NCI-H748 (cell line): Measurements from ENCODE around the gene HDAC5.
"Not testable (repeated sequence)": the region's sequence is repeated elsewhere in the genome, so short reads cannot be mapped to it uniquely, and the experiment has no call there.

ENCODE experiments used
- DNase-seq: peaks from one replicate; lab custom pipeline; 2025; ENCODE audit not compliant: unreplicated experiment; lab: John Stamatoyannopoulos, UW

Gene HDAC5

GRCh38 chr17:44111777-44112176 lies 11.7 kb downstream of the HDAC5 start:
- no peak for DNase-seq

GRCh38 chr17:44110823-44111633 lies 12.4 kb downstream of the HDAC5 start:
- DNase-seq: peak; percentile 84

DNA sequence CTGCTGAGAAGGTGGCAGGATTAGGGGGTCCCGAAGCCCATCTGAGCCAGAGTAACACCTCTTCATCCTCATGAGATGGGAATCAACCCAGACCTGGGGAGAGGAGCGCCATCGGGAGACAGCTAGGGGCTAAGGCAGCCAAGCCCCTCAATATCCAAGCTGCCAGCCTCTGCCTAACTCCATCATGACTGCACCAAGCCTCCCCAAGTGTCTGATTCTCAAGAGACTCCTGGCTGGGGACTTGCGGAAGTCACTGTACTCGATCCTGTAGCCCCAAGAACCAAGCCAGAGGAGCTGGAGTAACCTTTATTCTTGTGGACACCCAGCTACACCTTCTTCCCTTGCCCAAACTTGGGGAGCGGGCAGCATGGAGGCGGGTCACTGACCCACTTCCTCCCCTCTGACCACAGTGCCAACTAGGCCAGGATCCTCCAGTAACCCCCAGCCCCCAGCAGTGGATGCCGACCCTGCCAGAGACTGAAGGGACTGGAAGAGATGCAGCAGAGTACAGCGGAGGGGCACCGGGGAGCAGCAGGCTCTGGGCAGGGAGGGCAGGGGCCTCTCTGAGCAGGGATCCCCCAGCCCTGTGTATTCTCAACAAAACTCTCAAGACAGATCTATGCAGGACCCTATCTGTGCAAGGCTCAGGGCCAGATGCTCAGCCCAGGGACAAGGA lies 13.3 kb downstream of the HDAC5 start:
- no peak for DNase-seq

DNA sequence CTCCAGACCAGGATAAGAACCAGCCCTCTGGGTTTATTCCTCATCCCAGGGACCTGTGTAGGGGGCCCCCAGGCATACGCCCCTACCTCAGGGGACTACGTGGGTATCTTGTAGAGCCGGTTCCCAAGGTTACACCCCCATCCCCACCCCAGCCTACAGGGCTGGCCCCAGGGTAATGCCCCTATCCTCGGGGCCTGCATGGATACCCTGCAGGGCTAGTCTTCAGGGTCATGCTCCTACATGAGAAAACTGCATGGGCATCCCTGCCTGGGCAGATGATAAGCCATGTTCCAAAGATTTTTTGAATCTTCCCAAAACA lies 14.2 kb downstream of the HDAC5 start:
- DNase-seq: no peak

DNA sequence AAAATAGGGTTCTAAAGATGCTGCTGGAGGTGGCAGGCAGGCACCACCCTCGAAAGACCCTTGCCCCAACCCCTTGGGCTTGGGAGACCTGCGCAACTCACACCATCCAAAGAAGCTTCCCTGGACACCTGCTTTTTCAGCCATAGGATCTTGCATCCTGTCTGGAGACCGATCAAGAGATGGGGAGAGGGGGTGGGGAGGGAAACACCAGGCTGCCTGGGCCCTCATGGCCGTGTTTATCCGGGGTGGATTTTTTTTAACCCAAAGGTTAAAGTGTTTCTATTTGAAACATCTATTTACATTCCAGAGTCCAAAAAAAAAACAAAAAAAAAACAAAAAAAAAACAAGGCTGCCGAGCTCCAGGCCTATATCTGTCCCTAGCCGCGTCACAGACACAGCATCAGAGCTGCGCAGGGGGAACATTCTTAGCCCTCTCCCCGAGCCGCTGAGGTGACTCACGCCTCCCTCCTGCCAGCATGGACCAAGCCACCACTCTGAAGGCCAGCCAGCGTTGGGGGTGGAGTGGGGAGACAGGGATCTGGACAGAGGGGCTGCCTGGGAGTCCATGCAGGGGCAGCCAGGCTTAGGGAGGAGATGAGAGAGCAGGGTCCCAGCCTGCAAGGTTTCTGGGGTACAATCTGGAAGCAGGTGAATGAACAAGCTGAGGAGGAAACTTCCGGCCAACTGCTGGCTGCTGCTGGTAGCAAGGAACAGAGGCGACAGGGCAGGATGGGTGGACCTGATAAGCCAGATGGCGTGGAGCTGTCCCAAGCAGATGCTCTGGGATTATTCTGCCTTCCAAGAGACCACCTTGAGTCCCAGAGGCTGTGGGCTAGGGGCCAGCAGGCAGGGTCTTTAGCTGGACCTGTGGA lies 14.8 kb downstream of the HDAC5 start:
- DNase-seq: no peak

DNA sequence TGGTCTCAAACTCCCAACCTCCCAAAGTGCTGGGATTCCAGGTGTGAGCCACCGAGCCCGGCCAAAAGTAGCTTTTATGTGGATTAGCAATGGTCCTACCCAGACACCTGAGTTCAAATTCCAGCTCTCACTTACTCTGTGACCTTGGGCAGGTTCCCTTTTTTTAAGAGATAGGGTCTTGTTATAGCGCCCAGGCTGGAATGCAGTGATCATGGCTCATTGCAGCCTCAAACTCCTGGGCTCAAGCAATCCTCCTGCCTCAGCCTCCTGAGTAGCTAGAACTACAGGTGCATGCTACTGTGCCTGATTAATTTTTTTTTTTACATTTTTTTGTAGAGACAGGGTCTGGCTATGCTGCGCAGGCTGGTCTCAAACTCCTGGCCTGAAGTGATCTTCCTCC lies 16.6 kb downstream of the HDAC5 start:
- DNase-seq: no peak

GRCh38 chr17:44105941-44106340 lies 17.5 kb downstream of the HDAC5 start:
- no peak for DNase-seq

DNA sequence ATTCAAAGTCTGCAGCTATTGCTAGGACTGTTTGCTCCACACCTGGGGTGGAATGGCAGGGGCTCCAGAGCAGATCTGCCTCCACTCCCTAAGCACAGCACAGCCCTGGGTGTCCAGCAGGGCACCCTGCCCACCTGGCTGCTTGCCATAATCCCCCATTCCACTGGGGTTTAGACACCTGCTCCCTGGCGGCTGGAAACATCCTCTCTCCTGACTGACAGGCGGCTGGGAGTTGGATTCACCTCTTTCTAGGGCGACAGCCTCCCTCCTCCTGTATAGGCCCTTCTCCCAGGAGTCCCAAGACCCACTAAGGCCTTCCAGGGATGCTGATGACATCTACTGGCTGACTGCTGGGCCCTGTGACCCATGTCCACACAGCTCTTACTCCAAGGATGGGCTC lies 18.0 kb downstream of the HDAC5 start:
- peak; percentile 16 for DNase-seq

DNA sequence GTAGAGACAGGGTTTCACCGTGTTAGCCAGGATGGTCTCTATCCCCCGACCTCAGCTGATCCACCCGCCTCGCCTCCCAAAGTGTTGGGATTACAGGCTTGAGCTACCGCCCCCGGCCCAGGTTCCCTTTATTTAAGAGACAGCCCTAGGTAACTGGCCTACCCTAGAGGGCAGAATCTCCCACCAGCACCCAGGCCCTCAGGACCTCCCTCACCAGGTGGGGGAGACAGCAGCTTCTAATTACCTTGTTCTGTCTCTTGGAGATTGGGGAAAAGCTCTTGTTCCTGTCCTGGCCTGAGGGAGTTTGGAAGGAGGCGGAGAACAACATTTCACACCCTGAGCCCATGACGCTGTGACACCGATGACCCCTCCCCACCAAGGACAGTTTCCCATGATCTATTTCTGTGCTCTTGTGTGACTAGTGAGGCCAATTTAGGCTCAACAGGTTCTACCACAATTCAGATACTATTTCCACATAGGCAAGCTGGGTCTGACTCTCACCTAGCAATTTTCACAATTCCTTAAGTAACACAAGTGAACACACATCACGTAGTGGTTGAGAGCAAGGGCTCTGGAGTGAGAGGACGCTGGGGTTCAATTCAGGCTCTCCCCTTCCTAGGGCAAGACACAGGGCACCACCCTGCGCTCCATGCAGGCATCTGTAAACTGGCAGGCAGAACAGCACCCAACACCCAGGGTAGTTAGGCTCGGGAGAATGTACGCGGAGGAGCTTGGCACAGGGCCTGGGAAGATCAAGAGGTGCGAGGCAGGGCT lies 20.4 kb downstream of the HDAC5 start:
- DNase-seq: no peak

- DNase-seq: not testable (repeated sequence)
These were observed 21.6 kb downstream of the HDAC5 start for GRCh38 chr17:44101858-44102257.

DNA sequence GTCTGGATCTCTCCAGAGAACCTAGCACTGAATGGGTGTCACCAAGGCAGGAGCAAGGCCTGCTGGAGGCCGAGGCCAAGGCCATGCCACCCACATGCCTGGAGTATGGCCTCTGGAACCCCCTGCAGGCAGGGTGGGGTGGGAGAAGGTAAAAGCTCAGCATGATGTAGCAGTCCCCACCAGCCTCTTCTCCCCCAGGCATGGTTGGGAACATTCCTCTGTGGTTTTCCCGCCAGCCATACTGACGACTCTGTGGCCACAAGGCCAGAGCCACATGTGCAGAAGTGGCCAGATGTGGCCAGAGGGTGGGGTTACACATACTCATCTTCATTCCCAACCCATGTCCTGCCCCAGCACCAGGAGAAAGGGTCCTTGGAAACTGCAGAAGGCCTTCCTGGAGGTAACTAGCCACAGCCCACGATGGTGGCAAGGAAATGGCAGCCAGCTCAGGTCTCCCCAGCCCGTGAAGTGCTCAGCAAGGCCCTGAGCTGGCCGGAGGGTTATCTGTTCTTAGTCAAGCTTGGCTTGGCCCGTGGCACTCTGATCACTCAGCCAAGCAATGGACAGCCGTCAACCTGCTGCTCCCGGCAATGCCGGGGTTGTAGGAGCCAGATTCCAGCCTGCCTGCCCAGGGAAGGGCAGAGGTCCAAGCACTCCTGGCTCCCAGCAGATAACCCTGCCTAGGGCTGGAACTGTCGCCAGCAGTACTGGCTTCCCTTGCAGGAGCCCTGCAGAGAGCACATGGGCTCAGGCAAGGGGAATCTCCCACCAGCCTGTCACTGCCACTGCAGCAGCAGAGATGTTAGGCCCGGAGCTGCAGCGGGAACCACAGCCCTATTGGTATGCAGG lies 26.1 kb downstream of the HDAC5 start:
- DNase-seq: no peak

- DNase-seq: peak; percentile 92
These were observed 27.6 kb downstream of the HDAC5 start for GRCh38 chr17:44095647-44096496.

DNA sequence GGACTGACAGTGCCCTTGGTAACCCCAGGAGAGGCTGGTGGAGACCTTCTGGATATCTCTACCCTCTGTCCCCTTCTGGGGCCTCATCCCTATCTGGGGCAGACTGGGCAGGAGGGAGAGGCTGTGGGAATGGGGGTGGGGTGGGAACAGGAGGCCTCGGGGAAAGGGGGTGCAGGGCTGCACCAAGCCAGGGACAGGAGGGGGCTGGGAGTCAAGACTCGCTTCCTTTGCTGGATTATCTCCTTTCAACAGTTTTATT lies 28.1 kb downstream of the HDAC5 start:
- no peak for DNase-seq

- no peak for DNase-seq
These were observed 28.6 kb downstream of the HDAC5 start for GRCh38 chr17:44094701-44095387.

DNA sequence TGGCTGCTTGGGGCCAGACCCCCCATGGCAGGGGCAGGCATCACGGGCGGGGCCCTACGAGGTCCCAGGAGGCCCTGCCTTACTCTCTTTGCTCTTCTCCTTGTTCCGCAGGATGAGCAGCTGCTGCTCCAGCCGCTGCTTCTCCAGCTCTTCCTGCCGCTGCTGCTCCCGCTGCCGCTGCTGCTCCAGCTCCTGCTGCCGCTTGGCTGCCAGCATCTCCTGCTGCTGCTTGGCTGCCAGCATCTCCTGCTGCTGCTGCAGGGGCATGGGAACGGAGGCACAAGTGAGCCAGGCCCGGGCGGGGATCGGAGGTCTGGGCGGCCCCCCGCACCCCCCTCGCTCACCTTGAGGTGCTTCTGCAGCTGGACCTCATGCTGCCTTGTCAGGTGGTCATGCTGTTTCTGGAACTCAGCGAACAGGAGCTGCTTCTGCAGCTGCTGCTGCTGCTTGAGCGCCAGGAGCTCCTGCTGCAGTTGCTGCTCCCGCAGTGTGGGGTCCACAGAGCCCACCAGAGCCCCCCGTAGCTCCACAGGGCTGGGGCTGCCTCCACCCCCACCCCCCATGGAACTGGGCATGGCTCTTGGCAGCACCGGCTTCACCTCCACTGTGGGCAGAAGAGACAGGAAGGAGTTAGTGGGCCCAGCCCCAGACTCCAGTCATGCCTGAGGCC lies 30.1 kb downstream of the HDAC5 start:
- DNase-seq: no peak

DNA sequence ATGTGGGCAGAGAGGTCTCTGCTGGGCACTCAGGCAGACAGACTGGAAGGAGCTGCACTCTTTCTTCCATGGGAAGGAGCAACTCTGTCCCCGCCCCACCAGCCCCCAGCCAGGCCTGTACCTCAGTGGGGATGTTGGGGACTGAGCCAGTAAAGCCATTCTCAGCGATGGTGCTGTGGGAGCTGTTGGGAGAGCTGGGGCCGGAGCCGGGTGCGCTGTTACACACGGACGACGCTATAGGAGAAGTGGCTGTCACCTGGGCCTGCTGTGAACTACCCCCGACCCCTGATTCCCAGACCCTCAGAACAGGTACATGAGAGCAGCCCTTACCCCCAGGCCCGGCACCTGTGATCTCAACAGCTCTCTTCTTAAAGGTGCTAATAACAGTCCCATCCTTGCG lies 31.4 kb downstream of the HDAC5 start:
- DNase-seq: no peak

GRCh38 chr17:44091200-44091997 lies 32.0 kb downstream of the HDAC5 start:
- DNase-seq: no peak

- no peak for DNase-seq
These were observed 35.2 kb downstream of the HDAC5 start for GRCh38 chr17:44088254-44088653.
